SK-N-SH (cell line): ENCODE data around the gene SPPL2C. TPM values are rescaled to one million over a fixed set of nuclear protein-coding genes. Genes with fewer than 3 reads are reported as not detected.

ENCODE experiments used
- CTCF ChIA-PET: fragments of 300-600, 350-600 bp; formaldehyde crosslinking; extraction: SDS; loops from one replicate; lab custom pipeline; 2021; lab: Yijun Ruan, JAX
- POLR2A ChIA-PET: fragments of 350-600 bp; sonication (Branson Sonifier 250); formaldehyde crosslinking; extraction: SDS; loops from one replicate; lab custom pipeline; 2020; ENCODE audit warnings: antibody characterized with exemption, inconsistent platforms; lab: Yijun Ruan, JAX
- DNase-seq: peaks from one replicate; pipeline ENCODE4 v3.0.0; 2012
- H2AFZ ChIP-seq: fragments of 200-600 bp; sonication (generic); 2 replicates; pipeline ENCODE4 v1.8.1; 2016; ENCODE audit warnings: antibody characterized with exemption, mild to moderate bottlenecking, low read depth
- H3F3A ChIP-seq: fragments of 200-600 bp; sonication (generic); replicated peaks from 2 replicates; pipeline ENCODE3; 2016; ENCODE audit warnings: antibody characterized with exemption, mild to moderate bottlenecking; ENCODE audit not compliant: insufficient read depth
- H3K27ac ChIP-seq, 2 experiments: fragments of 200-500 bp in 1 of 2; fragments of 200-600 bp in 1 of 2; sonication (Bioruptor generic) in 1 of 2; sonication (generic), shearing (Covaris generic) in 1 of 2; 2 replicates each; pipeline versions ENCODE4 v1.5.1 to v1.6.1; 2014 to 2016; ENCODE audit warnings: low read depth in 2 of 2, inconsistent platforms in 1 of 2, low read length in 1 of 2, mild to moderate bottlenecking in 1 of 2, mixed read lengths in 1 of 2
- H3K27me3 ChIP-seq: fragments of 200-600 bp; sonication (generic), shearing (Covaris generic); 2 replicates; pipeline ENCODE4 v1.6.1; 2016; ENCODE audit warnings: mixed run types; ENCODE audit not compliant: insufficient read depth
- H3K36me3 ChIP-seq, 2 experiments: fragments of 200-500 bp in 1 of 2; fragments of 200-600 bp in 1 of 2; sonication (Bioruptor generic) in 1 of 2; sonication (generic) in 1 of 2; replicated peaks in 1 of 2; 2 replicates each; pipeline versions ENCODE3 to v1.5.1; 2014 to 2016; ENCODE audit warnings: low read length in 1 of 2, mild to moderate bottlenecking in 1 of 2; ENCODE audit not compliant: insufficient read depth in 2 of 2, control insufficient read depth in 1 of 2
- H3K4me1 ChIP-seq, 2 experiments: fragments of 200-500 bp in 1 of 2; fragments of 200-600 bp in 1 of 2; sonication (Bioruptor generic) in 1 of 2; sonication (generic), shearing (Covaris generic) in 1 of 2; 2 replicates each; pipeline versions ENCODE4 v1.5.1 to v1.6.1; 2014 to 2016; ENCODE audit warnings: low read depth in 1 of 2, low read length in 1 of 2, mixed run types in 1 of 2; ENCODE audit not compliant: insufficient read depth in 2 of 2, control insufficient read depth in 1 of 2
- H3K4me2 ChIP-seq: fragments of 200-600 bp; sonication (generic), shearing (Covaris generic); 2 replicates; pipeline ENCODE4 v1.6.1; 2017; ENCODE audit warnings: mixed run types
- H3K4me3 ChIP-seq, 2 experiments: fragments of 200-500 bp in 1 of 2; fragments of 200-600 bp in 1 of 2; sonication (Bioruptor generic) in 1 of 2; sonication (generic), shearing (Covaris generic) in 1 of 2; 2 replicates each; pipeline versions ENCODE4 v1.5.1 to v1.8.1; 2014 to 2016; ENCODE audit warnings: low read depth in 2 of 2, inconsistent platforms in 1 of 2, low read length in 1 of 2, mild to moderate bottlenecking in 1 of 2, mixed read lengths in 1 of 2, moderate library complexity in 1 of 2
- H3K79me2 ChIP-seq: fragments of 200-600 bp; sonication (generic); 2 replicates; pipeline ENCODE4 v1.8.1; 2017; ENCODE audit warnings: mild to moderate bottlenecking; ENCODE audit not compliant: insufficient read depth
- H3K9ac ChIP-seq: fragments of 200-600 bp; sonication (generic); 2 replicates; pipeline ENCODE4 v1.6.1; 2017; ENCODE audit warnings: mixed run types
- H3K9me2 ChIP-seq: fragments of 200-600 bp; sonication (generic); 2 replicates; pipeline ENCODE4 v1.6.1; 2017; ENCODE audit warnings: mixed run types
- H3K9me3 ChIP-seq: fragments of 200-600 bp; sonication (generic); 2 replicates; pipeline ENCODE4 v1.6.1; 2017; ENCODE audit warnings: mixed run types, mild to moderate bottlenecking, moderate library complexity
- H4K20me1 ChIP-seq: fragments of 200-600 bp; sonication (generic); 2 replicates; pipeline ENCODE4 v1.6.1; 2017; ENCODE audit warnings: mild to moderate bottlenecking, mixed run types; ENCODE audit not compliant: insufficient read depth
- CHD2 ChIP-seq: fragments of 150-350 bp; IDR thresholded peaks from 2 replicates; pipeline ENCODE4 v1.6.1; 2018; ENCODE audit warnings: low read length; ENCODE audit not compliant: partially characterized antibody
- EP300 ChIP-seq, 2 experiments: IDR thresholded peaks; 2 replicates each; pipeline versions ENCODE4 v1.4.0 to v1.6.1; 2012; ENCODE audit warnings: borderline replicate concordance in 1 of 2, low read depth in 1 of 2, low read length in 1 of 2
- FOSL2 ChIP-seq: IDR thresholded peaks from 2 replicates; pipeline ENCODE4 v1.4.0; 2012; ENCODE audit warnings: low read depth, mild to moderate bottlenecking, moderate library complexity, borderline replicate concordance
- FOXM1 ChIP-seq: IDR thresholded peaks from 2 replicates; pipeline ENCODE4 v1.4.0; 2012; ENCODE audit warnings: low read depth, mild to moderate bottlenecking
- GABPA ChIP-seq: IDR thresholded peaks from 2 replicates; pipeline ENCODE4 v1.4.0; 2012; ENCODE audit warnings: low read depth, mild to moderate bottlenecking
- IRF3 ChIP-seq: fragments of 150-350 bp; IDR thresholded peaks from 2 replicates; pipeline ENCODE4 v1.6.1; 2016; ENCODE audit warnings: mild to moderate bottlenecking, low read depth, low read length
- MAX ChIP-seq: IDR thresholded peaks from 2 replicates; pipeline ENCODE4 v1.4.0; 2012; ENCODE audit warnings: low read depth
- MEF2A ChIP-seq: IDR thresholded peaks from 2 replicates; pipeline ENCODE4 v1.4.0; 2012; ENCODE audit warnings: low read depth, borderline replicate concordance
- NFIC ChIP-seq: IDR thresholded peaks from 2 replicates; pipeline ENCODE4 v1.4.0; 2012; ENCODE audit warnings: borderline replicate concordance
- POLR2AphosphoS5 ChIP-seq: IDR thresholded peaks from 2 replicates; pipeline ENCODE4 v1.6.1; 2012; ENCODE audit warnings: low read depth, low read length
- RAD21 ChIP-seq: IDR thresholded peaks from 2 replicates; pipeline ENCODE4 v1.6.1; 2012; ENCODE audit warnings: mild to moderate bottlenecking, low read length
- RFX5 ChIP-seq: IDR thresholded peaks from 2 replicates; pipeline ENCODE4 v1.6.1; 2012; ENCODE audit warnings: mild to moderate bottlenecking, improper control_type of control experiment, low read length
- SIN3A ChIP-seq: IDR thresholded peaks from 2 replicates; pipeline ENCODE4 v1.6.1; 2012; ENCODE audit warnings: low read depth, mild to moderate bottlenecking, low read length, moderate library complexity, borderline replicate concordance
- SMC3 ChIP-seq: IDR thresholded peaks from 2 replicates; pipeline ENCODE4 v1.6.1; 2012; ENCODE audit warnings: low read depth, low read length, improper control_type of control experiment
- TAF1 ChIP-seq: IDR thresholded peaks from 2 replicates; pipeline ENCODE4 v1.6.1; 2012; ENCODE audit warnings: low read depth, mild to moderate bottlenecking, low read length, moderate library complexity, borderline replicate concordance
- TCF12 ChIP-seq: IDR thresholded peaks from 2 replicates; pipeline ENCODE4 v1.4.0; 2012
- TEAD4 ChIP-seq: IDR thresholded peaks from 2 replicates; pipeline ENCODE4 v1.4.0; 2012; ENCODE audit warnings: mild to moderate bottlenecking, borderline replicate concordance; ENCODE audit not compliant: insufficient read depth
- USF1 ChIP-seq: IDR thresholded peaks from 2 replicates; pipeline ENCODE4 v1.4.0; 2012; ENCODE audit warnings: low read depth, borderline replicate concordance
- USF2 ChIP-seq: fragments of 150-350 bp; IDR thresholded peaks from 2 replicates; pipeline ENCODE4 v1.6.1; 2017; ENCODE audit warnings: antibody characterized with exemption, low read length, low read depth, borderline replicate concordance
- WGBS: methylation state at CpG from one replicate; pipeline ENCODE4 v1.1.6; 2017; ENCODE audit warnings: low lambda C conversion rate; 5-methylcytosine and 5-hydroxymethylcytosine counted together
- polyA plus RNA-seq, 3 experiments: library from polyadenylated mRNA; depleted of rRNA; stranded (reverse); fragments of >200 nt; gene quantifications; 2 replicates each; pipeline ENCODE4 v1.2.3, GENCODE V29; 2012

The SPPL2C gene
- polyA plus RNA-seq, 1 of the 3 experiments (the other 2 are of a cell fraction), result not detected

- TF ChIP-seq POLR2AphosphoS5 (no peak), CHD2 (no peak), RAD21 (no peak), FOSL2 (no peak), MAX (no peak), TCF12 (no peak), EP300 (IDR thresholded peaks at IDR 0.05; ENCODE audit: borderline replicate concordance in 1 of 2, low read depth in 1 of 2, low read length in 1 of 2) (no peak), MEF2A (no peak), IRF3 (no peak), USF2 (no peak), RFX5 (no peak), USF1 (no peak), TEAD4 (no peak)
- TF ChIP-seq, all 33 proteins: peak for 0
- WGBS, result 59% methylated on average over 5 of the region's 5 CpGs
- Histone ChIP-seq H3K9me3 (no peaks in the 10 kb centered on the region), H4K20me1 (no peaks in the 10 kb centered on the region), H2AFZ (no peak overlapping the region), H3K79me2 (no peaks in the 10 kb centered on the region), H3K9me2 (no peaks in the 10 kb centered on the region), H3K27ac (no peak overlapping the region), H3F3A (no peaks in the 10 kb centered on the region), H3K4me3 (no peak overlapping the region), H3K36me3 (no peaks in the 10 kb centered on the region), H3K4me1 (peaks cover 0 to 1% of the 10 kb centered on the region in 2 experiments; a peak in 2 of 4 replicates), H3K4me2 (no peak overlapping the region), H3K9ac (no peak overlapping the region), H3K27me3 (peaks cover 52% of the 10 kb centered on the region)
- ChIA-PET CTCF (interaction anchor here (0.8 to 11.8 kb wide), 3 partner anchors 17 to 26 kb away, joined by 4 to 87 read pairs (median 5); partner anchors contain the start of gene MAPT), POLR2A (interaction anchor here (0.6 kb wide), 1 partner anchor 93 kb away, joined by 3 read pairs; no protein-coding TSS in a partner anchor)
- DNase-seq, result no peak
These were observed 23.6 kb downstream of the SPPL2C start for GRCh38 chr17:45868276-45868675.

GRCh38 chr17:45869676-45870341 lies 25.1 kb downstream of the SPPL2C start:
- Histone ChIP-seq H3K9ac (no peak overlapping the region), H4K20me1 (no peaks in the 10 kb centered on the region), H3K9me3 (no peaks in the 10 kb centered on the region), H3K4me1 (peaks cover 0 to 6% of the 10 kb centered on the region in 2 experiments; a peak in 2 of 4 replicates), H3F3A (no peaks in the 10 kb centered on the region), H2AFZ (no peak overlapping the region), H3K36me3 (no peaks in the 10 kb centered on the region), H3K79me2 (no peaks in the 10 kb centered on the region), H3K4me3 (no peak overlapping the region), H3K4me2 (no peak overlapping the region), H3K27ac (no peak overlapping the region), H3K27me3 (peaks cover 47% of the 10 kb centered on the region), H3K9me2 (no peaks in the 10 kb centered on the region)
- ChIA-PET POLR2A (no interaction called here), CTCF (interaction anchor here (1.4 to 11.8 kb wide), 2 partner anchors 19 to 23 kb away, joined by 5 to 87 read pairs; no protein-coding TSS in a partner anchor)
- WGBS, result 58% methylated on average over 11 of the region's 14 CpGs
- DNase-seq, result no peak
- no peak for TF ChIP-seq TAF1
- no peak for TF ChIP-seq NFIC
- TF ChIP-seq RAD21, result no peak
- TF ChIP-seq GABPA, result no peak
- no peak for TF ChIP-seq CHD2
- TF ChIP-seq FOSL2, result no peak
- TF ChIP-seq RFX5, result no peak
- TF ChIP-seq SMC3, result no peak
- TF ChIP-seq FOXM1, result no peak
- no peak for TF ChIP-seq SIN3A
- TF ChIP-seq EP300 (IDR thresholded peaks at IDR 0.05; ENCODE audit: borderline replicate concordance in 1 of 2, low read depth in 1 of 2, low read length in 1 of 2), result no peak
- no peak for TF ChIP-seq USF1
